Epidermal melanocyte (primary cell): ENCODE measurements around the gene SDK2.

Experiments
- DNase-seq: peaks from one replicate; pipeline ENCODE4 v3.0.0; 2011; ENCODE audit warnings: low spot score; ENCODE audit not compliant: insufficient read length

The SDK2 gene

GRCh38 chr17:73288534-73289302 is 355.5 kb downstream of the SDK2 start:
- DNase-seq, result no peak

- no peak for DNase-seq
Measured at GRCh38 chr17:73286863-73287296, 357.4 kb downstream of the SDK2 start.

GRCh38 chr17:73285916-73286862 is 358.1 kb downstream of the SDK2 start:
- no peak for DNase-seq

- DNase-seq, result no peak
Measured at GRCh38 chr17:73285603-73285908, 358.7 kb downstream of the SDK2 start.

GRCh38 chr17:73284906-73285602 is 359.2 kb downstream of the SDK2 start:
- DNase-seq, result no peak
